ENCODE measurements around the gene DAND5. TPM values are rescaled to one million over a fixed set of nuclear protein-coding genes. Genes with fewer than 3 reads are reported as not detected.

DAND5 gene
- total RNA-seq, 1 donor from 2014 or later: not detected

- Mint-ChIP-seq H3K9me3 (ENCODE audit: unreplicated experiment) (peaks cover 10% of the 10 kb centered on the region), H3K36me3 (ENCODE audit: low read depth, unreplicated experiment) (no peaks in the 10 kb centered on the region), H3K4me1 (ENCODE audit: low read depth, unreplicated experiment) (peaks cover 38% of the 10 kb centered on the region), H3K4me3 (ENCODE audit: unreplicated experiment) (peak overlapping the region; percentile 77), H3K27me3 (ENCODE audit: low read depth, unreplicated experiment) (peaks cover 80% of the 10 kb centered on the region), H3K27ac (ENCODE audit: unreplicated experiment) (peak overlapping the region; percentile 72)
- Histone ChIP-seq H3K27ac (ENCODE audit: low read depth, low read length) (peak overlapping the region; percentile 91), H4K20me1 (ENCODE audit: insufficient read depth, low read length) (peaks cover 27% of the 10 kb centered on the region), H3K9ac (ENCODE audit: low read length) (peak overlapping the region; percentile 87), H3K4me3 (ENCODE audit: insufficient read depth, low read depth, low read length) (peak overlapping the region; percentile 50), H3K4me1 (ENCODE audit: insufficient read depth, low read length) (peaks cover 82% of the 10 kb centered on the region), H3K4me2 (ENCODE audit: low read length) (peak overlapping the region; percentile 89), H2AFZ (ENCODE audit: low read depth, low read length) (peak overlapping the region; percentile 0), H3K9me3 (ENCODE audit: insufficient read depth, low read depth, low read length) (no peaks in the 10 kb centered on the region), H3K36me3 (ENCODE audit: insufficient read depth, low read length) (no peaks in the 10 kb centered on the region), H3K27me3 (ENCODE audit: insufficient read depth, low read length) (no peaks in the 10 kb centered on the region), H3K79me2 (ENCODE audit: insufficient read depth, low read length) (peaks cover 96% of the 10 kb centered on the region)
- DNase-seq (ENCODE audit: low read depth) (no peak), FAIRE-seq (no peak)
- TF ChIP-seq, protein P1, sequence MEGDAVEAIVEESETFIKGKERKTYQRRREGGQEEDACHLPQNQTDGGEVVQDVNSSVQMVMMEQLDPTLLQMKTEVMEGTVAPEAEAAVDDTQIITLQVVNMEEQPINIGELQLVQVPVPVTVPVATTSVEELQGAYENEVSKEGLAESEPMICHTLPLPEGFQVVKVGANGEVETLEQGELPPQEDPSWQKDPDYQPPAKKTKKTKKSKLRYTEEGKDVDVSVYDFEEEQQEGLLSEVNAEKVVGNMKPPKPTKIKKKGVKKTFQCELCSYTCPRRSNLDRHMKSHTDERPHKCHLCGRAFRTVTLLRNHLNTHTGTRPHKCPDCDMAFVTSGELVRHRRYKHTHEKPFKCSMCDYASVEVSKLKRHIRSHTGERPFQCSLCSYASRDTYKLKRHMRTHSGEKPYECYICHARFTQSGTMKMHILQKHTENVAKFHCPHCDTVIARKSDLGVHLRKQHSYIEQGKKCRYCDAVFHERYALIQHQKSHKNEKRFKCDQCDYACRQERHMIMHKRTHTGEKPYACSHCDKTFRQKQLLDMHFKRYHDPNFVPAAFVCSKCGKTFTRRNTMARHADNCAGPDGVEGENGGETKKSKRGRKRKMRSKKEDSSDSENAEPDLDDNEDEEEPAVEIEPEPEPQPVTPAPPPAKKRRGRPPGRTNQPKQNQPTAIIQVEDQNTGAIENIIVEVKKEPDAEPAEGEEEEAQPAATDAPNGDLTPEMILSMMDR (IDR thresholded peaks at IDR 0.05; ENCODE audit: insufficient read depth, low read depth, low read length): no peak
- TF ChIP-seq EZH2 (IDR thresholded peaks at IDR 0.05; ENCODE audit: insufficient read depth, low read length): no peak
Measured at GRCh38 chr19:13014101-13014920, 44.9 kb downstream of the DAND5 start.

DNA sequence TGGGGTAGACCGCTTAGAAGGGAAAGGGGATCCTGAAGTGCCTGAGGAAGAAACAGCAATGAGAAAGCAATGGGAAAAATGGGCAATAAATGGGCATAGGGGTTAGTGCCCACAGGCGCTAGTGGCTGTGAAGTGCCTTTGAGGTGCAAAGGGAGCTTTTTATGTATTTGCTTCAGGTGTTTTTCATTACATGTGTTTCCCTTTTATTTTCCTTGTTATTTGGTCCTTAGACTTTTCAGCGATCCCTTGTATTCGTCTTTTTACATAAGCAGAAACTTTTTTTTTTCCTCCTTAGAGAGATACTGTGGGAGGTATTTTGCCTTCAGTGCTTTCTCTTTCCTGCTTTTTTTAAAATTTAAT, 45.5 kb downstream of the DAND5 start:
- H3K4me3 Mint-ChIP-seq (ENCODE audit: unreplicated experiment): peak overlapping the region; percentile 54

More for the DNA sequence above, 45.5 kb downstream of the DAND5 start:
- H3K9me3 ChIP-seq (ENCODE audit: insufficient read depth, low read depth, low read length): no peaks in the 10 kb centered on the region
- peaks cover 10% of the 10 kb centered on the region for H3K9me3 Mint-ChIP-seq (ENCODE audit: unreplicated experiment)
- H2AFZ ChIP-seq (ENCODE audit: low read depth, low read length): no peak overlapping the region
- H3K4me1 ChIP-seq (ENCODE audit: insufficient read depth, low read length): peaks cover 82% of the 10 kb centered on the region
- H3K27me3 ChIP-seq (ENCODE audit: insufficient read depth, low read length): no peaks in the 10 kb centered on the region
- no peak overlapping the region for H3K4me3 ChIP-seq (ENCODE audit: insufficient read depth, low read depth, low read length)
- H3K27me3 Mint-ChIP-seq (ENCODE audit: low read depth, unreplicated experiment): peaks cover 81% of the 10 kb centered on the region
- peak overlapping the region; percentile 41 for H3K27ac Mint-ChIP-seq (ENCODE audit: unreplicated experiment)
- H3K4me2 ChIP-seq (ENCODE audit: low read length): peak overlapping the region; percentile 89
- H3K27ac ChIP-seq (ENCODE audit: low read depth, low read length): no peak overlapping the region
- H3K79me2 ChIP-seq (ENCODE audit: insufficient read depth, low read length): peaks cover 96% of the 10 kb centered on the region
- H3K4me1 Mint-ChIP-seq (ENCODE audit: low read depth, unreplicated experiment): peaks cover 38% of the 10 kb centered on the region
- FAIRE-seq: no peak
- peak overlapping the region; percentile 87 for H3K9ac ChIP-seq (ENCODE audit: low read length)
- H4K20me1 ChIP-seq (ENCODE audit: insufficient read depth, low read length): peaks cover 21% of the 10 kb centered on the region
- no peak for DNase-seq (ENCODE audit: low read depth)
- H3K36me3 ChIP-seq (ENCODE audit: insufficient read depth, low read length): no peaks in the 10 kb centered on the region
- TF ChIP-seq EZH2 (IDR thresholded peaks at IDR 0.05; ENCODE audit: insufficient read depth, low read length): no peak
- TF ChIP-seq, protein P1 (IDR thresholded peaks at IDR 0.05; ENCODE audit: insufficient read depth, low read depth, low read length): no peak
- H3K36me3 Mint-ChIP-seq (ENCODE audit: low read depth, unreplicated experiment): no peaks in the 10 kb centered on the region

All from astrocyte (in vitro differentiated cells and primary cell).